Superior temporal gyrus (tissue), 1 donor: Measurements from ENCODE around the gene BCR.
"Not testable (repeated sequence)": the region's sequence is repeated elsewhere in the genome, so short reads cannot be mapped to it uniquely, and the experiment has no call there.

ENCODE experiments used
- DNase-seq: peaks from one replicate; pipeline ENCODE4 v3.0.0-alpha.2; 2016; ENCODE audit errors: extremely low spot score

The BCR gene

DNA sequence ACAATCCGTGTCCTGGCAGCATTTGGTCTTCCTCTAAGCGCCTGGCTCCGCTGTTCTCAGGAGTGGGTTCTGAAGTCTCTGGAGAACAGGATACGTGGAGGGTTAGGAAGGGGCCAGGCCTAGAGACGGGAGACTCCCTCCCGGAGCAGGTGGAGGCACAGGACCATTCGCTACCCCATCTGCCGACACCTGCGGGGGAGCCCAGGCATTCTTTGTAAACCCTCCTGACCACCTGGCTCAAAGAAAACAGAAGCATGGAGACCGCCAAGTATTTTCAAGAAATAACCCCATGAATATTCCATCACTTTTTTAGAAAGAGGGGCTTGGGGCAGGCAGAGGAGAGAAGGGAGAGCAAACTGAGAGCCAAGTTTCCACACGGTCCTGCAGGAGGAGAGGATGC lies 136.3 kb downstream of the BCR start:
- DNase-seq, result not testable (repeated sequence)

DNA sequence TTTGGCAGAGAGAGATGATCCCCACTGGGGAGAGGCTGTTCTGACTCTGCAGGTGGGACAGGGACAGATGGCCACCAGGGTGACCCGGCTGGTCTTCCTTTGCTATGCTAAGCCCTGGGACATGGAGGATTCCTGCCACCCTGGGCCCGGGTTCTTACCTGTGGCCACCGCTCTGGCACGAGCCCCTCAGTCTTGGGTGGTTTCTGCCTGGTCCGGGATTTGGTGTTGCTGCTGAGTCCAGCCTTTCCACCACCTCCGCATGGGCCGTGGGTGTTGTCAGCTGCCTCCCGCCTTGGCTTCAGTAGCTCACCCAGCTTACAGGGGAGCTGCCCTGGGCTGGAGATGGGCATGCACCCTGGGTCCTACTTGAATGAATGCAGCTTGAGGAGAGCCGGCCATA lies 138.0 kb downstream of the BCR start:
- DNase-seq, result not testable (repeated sequence)

DNA sequence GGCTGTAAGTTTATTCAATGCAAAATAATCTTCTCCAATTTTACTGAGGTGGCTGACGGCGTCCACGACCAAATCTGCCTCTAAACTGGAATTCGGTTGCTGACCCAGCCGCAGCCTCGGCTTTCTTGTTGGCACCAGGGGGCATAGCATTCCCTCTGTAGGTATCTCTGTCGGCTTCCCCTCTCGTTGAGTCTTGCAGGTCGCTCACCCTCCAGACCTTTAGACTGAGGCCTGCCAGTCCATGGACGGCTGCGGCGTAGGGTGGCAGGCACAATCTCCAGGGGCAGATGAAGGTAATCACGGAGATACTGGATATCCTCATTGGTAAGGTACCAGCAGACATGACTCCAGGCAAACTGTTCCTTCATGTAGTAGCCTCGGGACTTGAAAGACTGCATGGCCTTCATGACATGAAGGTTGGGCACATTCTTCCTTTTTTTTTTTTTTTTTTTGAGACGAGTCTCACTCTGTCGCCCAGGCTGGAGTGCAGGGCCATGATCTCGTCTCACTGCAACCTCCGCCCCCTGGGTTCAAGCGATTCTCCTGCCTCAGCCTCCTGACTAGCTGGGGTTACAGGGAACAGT lies 142.3 kb downstream of the BCR start:
- not testable (repeated sequence) for DNase-seq

DNA sequence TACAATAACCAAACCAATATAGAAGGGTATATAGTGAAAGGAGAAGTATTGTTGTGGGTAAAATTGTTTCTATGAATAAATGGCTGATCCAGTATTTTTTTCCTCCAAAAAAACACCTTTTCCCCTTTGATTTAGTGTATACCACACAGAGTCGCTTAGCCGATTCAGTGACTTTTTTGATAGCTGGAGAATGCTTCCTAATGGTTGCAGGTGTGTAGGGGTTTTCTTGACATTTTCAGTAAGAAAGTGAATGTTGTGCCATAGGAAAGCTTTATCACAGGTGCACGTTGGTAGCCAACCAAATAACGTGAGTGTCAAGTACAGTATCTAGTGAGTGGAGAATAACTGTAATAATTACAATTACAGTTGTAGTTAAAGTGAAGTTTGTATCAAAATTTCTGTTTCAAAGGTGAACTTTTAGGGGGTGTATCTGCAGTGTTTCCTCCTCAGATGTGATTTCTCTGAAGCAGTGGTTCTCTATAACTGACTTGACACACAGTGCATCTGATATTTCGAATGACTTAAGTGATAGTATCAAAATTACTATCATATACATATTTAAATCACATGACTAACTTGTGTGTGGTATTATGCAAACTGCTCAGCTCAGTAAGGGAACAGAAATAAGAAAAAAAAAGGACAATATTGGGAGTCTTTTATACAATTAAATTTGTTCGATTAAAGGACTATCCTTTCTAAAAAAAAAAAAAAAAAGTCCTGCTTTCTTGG lies 143.8 kb downstream of the BCR start:
- not testable (repeated sequence) for DNase-seq

DNA sequence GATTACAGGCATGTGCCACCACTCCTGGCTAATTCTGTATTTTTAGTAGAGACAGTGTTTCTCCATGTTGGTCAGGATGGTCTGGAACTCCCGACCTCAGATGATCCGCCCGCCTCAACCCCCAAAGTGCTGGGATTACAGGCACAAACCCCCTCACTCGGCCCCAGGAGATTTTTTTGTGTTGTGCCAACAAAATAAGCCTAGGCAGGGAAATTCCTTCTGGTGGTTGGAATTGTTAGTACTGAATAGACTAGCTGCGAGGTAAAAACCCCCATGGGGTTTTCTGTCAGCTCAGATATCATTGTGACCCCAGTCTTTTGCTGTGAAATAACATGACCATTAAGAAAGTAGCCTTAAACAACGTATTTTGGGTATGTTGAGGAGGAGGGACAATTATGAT lies 144.9 kb downstream of the BCR start:
- DNase-seq, result no peak

DNA sequence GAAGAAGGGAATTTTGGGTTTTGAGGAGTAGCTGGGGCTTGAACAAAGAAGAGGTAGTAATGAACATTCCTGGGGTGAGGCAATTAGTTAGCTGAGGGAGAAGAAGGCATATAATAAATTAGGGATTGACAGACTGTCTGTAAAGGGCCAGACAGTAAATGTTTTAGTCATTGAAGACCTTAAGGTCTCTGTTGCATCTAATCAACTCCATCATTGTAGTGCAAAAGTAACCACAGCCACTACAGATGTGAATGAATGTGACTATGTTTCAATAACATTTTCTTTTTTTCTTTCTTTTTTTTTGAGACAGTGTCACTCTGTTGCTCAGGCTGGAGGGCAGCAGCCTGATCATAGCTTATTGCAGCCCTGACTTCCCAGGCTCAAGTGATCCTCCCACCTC lies 153.5 kb downstream of the BCR start:
- DNase-seq, result not testable (repeated sequence)

DNA sequence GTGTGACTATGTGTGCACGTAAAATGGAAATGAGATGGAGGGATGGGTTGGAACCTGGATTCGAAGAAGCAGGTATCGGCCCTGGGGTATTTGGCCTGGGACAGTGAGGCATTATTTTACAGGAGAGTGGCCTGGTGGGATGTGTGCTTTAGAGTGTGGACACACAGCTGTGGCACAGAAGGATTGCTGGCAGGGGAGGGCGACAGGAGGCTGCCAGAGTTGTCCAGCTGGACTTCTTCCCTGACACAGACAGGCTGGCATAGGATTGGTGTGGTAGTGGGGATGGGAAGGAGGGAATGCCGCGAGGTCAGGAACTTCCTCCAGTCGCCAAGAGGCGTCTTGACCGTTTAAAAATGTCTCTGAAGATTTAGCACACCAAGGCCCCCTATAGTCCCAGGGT lies 157.4 kb downstream of the BCR start:
- not testable (repeated sequence) for DNase-seq

DNA sequence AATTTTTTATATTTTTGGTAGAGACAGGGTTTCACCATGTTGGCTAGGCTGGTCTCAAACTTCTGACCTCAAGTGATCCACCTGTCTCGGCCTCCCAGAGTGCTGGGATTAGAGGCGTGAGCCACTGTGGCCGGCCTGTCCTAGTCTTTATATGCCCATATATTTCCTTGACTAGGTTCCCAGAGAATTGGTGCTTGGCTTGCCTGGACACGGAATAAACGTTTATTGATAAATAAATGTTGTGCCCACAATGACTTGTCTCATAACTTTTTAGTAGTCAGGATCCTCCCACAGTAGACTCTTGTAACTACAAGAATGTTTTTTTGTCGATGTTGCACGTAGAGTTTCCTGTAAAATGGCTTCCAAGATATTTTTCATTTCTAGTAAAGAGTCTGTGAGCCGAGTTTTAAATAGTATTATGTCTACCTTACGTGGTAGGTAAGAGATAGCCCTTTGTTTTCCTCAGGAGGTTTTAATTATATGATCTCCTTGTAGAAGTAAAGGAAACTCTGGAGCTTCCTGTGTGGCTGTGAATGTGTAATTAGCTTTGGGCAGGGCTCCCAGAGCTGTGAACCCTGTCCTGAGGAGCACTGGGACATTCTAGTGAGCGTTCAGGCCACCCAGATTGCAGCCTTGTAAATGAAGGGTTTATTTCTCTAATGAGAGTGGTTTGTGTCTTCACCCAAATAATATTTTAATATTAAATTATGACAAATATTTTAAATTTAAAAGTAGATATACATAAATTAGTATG lies 161.8 kb downstream of the BCR start:
- DNase-seq, result not testable (repeated sequence)

DNA sequence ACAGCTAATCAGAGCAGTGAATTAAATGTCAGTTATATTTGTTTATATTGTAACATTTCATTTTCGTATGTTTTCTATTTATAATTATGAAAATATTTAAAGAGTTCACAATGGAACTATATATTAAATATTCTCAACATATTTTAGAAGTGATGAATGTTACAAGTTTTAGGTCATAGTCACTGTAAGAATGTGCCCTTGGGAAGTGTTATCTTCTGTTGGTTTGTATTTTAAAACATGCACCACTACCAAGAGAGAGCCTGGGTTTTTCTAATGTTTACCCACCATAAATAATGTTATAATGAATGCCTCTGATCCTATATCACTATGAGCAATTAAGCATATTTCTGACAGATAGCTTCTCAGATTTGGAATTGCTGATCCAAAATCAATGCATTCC lies 171.0 kb downstream of the BCR start:
- DNase-seq, result no peak

DNA sequence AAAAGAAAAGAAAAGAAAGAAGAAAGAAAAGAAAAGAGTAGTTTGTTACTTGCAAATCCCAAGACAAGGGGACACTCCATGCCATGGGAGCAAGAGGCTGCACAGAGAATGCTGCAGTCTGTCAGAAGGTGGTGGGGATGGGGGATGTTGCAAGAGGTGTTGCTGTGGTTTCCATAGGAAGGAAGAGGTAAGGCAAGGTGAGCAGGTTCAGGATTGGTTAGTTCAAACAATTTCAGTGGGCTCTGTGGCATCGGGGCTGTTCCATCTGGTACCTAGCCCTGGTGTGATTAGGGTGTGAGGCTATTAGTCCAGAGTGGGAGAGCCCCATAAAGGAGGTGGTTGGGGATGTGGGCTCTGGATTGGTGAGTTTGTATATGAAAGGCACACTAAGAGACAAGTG lies 172.7 kb downstream of the BCR start:
- DNase-seq, result no peak

DNA sequence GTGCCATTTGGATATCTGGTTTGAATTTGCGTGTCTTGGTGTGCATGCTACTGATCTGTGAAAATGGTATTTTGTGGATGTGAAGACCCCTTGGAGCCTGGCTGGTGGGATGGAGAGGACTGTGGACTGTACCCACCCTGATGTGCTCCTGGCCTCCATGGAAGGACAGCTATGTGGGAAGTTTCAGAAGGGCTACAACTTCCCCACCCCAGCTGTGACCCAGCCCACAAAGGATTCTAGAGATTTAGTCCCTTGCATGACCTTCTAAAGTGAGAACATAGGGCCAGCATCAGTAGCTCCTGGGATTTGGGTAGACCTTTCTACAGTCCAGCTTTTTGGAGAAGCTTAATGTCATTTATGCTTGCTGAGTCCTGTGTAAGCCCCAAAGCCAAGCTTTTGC lies 173.4 kb downstream of the BCR start:
- DNase-seq, result no peak

DNA sequence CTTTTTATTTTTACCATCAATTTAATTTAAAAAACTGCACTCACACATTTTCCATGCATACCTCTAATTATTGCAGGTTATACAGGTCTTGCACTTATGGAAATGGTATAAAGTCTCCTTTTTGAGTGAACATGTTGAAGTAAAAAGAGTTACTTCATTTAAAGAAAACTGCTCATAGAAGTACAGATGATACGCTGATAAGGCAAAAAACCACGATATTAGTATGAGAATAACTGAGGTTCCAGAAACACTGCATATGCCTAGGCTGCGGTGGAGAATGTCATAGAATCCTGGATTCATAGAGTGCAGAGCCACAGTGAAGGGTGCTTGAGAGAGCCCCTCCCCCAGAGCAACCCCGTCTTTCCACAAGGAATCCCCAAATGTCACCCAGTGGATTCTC lies 175.8 kb downstream of the BCR start:
- DNase-seq, result no peak

DNA sequence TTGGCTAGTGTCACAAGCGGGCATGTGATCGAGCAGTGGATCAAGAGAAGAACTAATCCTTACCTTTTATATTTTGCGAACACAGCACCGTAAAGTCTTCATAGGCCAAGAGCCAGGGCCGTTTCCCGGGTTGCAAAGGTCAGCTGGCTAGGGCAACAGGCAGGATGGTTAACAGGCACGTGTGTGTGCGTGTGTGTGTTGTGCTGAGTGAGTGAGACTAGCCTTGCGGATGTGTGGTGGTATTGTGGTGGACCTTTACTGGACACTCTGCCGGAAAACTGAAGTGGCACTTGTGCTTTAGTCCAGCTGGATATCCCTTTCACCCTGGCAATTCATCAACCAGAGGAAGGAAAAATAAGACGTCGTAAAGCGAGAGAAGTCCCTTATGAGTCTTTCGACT lies 176.7 kb downstream of the BCR start:
- DNase-seq, result no peak

DNA sequence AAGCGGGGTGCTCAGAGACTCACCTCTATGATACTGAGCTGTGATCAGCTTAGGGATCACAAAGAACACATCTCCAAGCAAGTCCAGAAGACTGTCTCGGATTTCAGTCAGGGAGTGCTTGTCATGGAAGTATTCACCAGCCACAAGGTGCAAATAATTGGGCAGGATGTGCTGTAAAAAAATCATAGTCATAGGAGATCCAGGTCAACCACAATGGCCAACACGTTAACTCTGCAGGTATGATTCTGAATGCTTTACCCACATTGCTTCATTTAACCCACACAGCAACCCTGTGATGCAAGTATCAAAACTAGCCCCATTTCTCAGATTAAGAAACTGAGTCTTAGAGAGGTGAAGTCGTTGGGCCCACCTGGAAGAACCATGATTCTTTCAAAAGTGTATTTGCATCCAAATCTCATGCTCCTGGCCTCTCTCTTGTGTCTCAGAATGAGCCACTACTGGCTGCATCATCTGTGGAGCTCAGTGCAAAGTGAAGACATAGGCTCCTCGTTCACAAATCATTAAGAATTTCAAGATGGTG lies 179.3 kb downstream of the BCR start:
- DNase-seq, result no peak

DNA sequence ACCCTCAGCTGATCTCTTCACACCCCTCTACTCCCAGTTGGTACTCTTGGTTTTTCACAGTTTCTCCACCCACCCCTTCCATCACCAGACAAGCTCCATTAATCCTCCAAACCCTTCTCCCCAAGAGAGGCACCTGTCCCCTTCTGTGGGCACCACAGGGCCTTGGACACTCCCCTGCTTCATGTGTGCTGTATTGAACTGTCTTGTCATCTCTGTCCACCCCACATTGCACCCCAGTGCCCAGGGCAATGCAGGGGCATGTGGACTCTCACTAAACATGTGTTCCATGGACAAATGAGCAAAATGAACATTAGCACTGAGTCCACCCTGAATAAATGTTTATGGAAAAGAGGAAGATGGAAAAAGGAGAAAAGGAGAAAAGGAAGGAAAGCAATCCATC lies 181.4 kb downstream of the BCR start:
- no peak for DNase-seq

DNA sequence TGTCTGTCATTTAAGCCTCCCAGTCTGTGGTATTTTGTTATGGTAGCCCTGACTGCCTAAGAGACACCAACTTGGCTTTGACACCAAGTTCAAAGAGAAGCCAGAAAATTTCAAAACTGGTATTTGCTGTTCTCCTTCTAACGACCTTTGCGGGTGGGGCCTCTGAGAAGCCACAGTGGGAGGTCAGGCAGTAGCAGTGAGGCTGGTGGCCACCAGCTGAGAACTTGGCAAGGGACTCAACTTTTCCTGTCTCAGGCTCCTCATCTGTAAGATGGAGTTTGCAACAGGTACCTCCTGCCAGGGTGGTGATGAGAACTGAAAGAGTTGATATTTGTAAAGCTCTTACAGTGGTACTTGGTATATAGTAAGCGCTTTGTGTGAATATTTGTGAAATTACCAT lies 183.4 kb downstream of the BCR start:
- no peak for DNase-seq

DNA sequence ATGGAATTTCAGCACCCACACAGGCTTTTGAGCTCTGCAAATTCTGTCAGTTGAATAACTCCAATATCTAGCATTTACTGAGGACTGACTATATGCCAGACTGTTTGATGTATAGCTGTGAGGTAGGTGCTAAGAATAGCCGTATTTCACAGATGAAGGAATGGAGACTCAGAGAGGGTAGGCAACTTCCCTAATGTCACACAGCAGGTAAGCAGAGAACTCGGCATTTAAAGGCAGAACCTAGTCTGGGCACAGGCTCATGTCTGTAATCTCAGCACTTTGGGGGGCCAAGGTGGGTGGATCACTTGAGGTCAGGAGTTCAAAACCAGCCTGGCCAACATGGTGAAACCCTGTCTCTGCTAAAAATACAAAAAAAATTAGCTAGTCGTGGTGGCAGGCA lies 184.1 kb downstream of the BCR start:
- DNase-seq, result no peak

DNA sequence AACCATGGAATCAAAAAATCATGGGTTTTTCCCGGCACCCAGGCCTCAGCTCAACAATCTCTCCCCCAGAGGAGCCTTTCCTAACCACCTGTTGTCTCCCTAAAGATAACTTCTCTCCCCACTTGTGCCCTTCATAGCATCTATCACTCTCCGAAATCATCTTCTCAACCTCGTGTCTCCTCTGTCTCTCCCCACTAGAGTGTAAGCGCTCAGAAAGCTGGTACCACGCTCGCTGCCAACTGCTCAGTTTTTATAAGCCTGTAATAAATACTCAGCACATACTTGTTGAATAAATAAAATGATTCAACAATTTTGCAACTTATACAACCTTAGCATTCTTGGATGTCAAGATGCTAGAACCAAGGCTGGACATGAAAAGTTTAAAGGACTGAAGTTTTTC lies 185.2 kb downstream of the BCR start:
- no peak for DNase-seq

DNA sequence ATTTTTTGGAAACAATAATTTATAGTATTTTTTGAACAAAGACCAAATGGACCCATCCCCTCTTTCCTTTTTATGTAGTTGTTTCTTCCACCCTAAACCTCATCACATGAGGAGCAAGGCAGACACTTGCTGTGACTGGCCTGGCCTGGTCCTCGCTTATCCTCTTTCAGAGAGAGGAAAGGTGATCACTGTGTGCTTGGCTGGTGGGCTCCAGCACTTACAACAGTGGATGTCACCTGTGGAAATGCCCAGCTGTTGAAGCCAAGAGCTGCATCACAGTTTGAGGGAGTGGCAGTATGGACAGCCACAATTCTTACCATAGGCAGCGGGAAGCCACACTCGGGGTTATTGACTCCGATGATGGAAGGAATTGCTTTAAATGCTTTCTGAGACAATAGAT lies 185.7 kb downstream of the BCR start:
- no peak for DNase-seq

DNA sequence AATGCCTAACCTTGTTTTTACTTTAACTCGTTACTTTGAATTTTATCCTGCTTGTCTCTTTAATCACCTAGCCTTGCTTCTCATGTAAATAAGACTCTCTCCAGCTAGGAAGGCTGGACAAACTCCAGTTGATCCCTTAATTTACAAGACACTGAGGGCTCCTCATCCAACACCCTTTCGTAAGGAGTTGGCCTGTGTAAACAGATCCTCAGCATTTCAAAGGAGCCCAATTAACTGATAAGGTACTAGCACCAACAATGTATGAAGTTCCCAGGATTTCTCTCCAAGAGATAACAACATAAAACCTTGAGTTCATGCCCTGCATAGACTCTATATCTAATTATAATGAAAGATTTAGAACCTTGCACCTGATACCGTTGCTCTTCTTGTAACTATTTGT lies 186.9 kb downstream of the BCR start:
- DNase-seq, result not testable (repeated sequence)
